ENCODE results near the gene OTOGL.

OTOGL gene

GRCh38 chr12:80273144-80273543, 173.8 kb downstream of the OTOGL start:
- no peak for DNase-seq (ENCODE audit: extremely low read depth, low read depth)
- no peak for TF ChIP-seq CTCF (IDR thresholded peaks at IDR 0.05; ENCODE audit: low read depth, low read length, missing control alignments)
- no peak overlapping the region for H3K4me3 ChIP-seq (replicated peaks; ENCODE audit: low read depth, low read length)

- DNase-seq (ENCODE audit: extremely low read depth, low read depth) = no peak
- TF ChIP-seq CTCF (IDR thresholded peaks at IDR 0.05; ENCODE audit: low read depth, low read length, missing control alignments) = no peak
- no peak overlapping the region for H3K4me3 ChIP-seq (replicated peaks; ENCODE audit: low read depth, low read length)
Observed at GRCh38 chr12:80277732-80278131, 178.4 kb downstream of the OTOGL start.

GRCh38 chr12:80282226-80282625, 182.9 kb downstream of the OTOGL start:
- no peak for TF ChIP-seq CTCF (IDR thresholded peaks at IDR 0.05; ENCODE audit: low read depth, low read length, missing control alignments)
- no peak overlapping the region for H3K4me3 ChIP-seq (replicated peaks; ENCODE audit: low read depth, low read length)
- DNase-seq (ENCODE audit: extremely low read depth, low read depth) = no peak

GRCh38 chr12:80282761-80283160, 183.4 kb downstream of the OTOGL start:
- DNase-seq (ENCODE audit: extremely low read depth, low read depth) = no peak
- H3K4me3 ChIP-seq (replicated peaks; ENCODE audit: low read depth, low read length) = no peak overlapping the region
- no peak for TF ChIP-seq CTCF (IDR thresholded peaks at IDR 0.05; ENCODE audit: low read depth, low read length, missing control alignments)

- no peak overlapping the region for H3K4me3 ChIP-seq (replicated peaks; ENCODE audit: low read depth, low read length)
- no peak for DNase-seq (ENCODE audit: extremely low read depth, low read depth)
- TF ChIP-seq CTCF (IDR thresholded peaks at IDR 0.05; ENCODE audit: low read depth, low read length, missing control alignments) = no peak
Observed at GRCh38 chr12:80291108-80291754, 191.9 kb downstream of the OTOGL start.

- TF ChIP-seq CTCF (IDR thresholded peaks at IDR 0.05; ENCODE audit: low read depth, low read length, missing control alignments) = no peak
- H3K4me3 ChIP-seq (replicated peaks; ENCODE audit: low read depth, low read length) = no peak overlapping the region
- DNase-seq (ENCODE audit: extremely low read depth, low read depth) = no peak
Observed at GRCh38 chr12:80293347-80293746, 194.0 kb downstream of the OTOGL start.

- no peak for DNase-seq (ENCODE audit: extremely low read depth, low read depth)
- TF ChIP-seq CTCF (IDR thresholded peaks at IDR 0.05; ENCODE audit: low read depth, low read length, missing control alignments) = no peak
- no peak overlapping the region for H3K4me3 ChIP-seq (replicated peaks; ENCODE audit: low read depth, low read length)
Observed at GRCh38 chr12:80293759-80294158, 194.4 kb downstream of the OTOGL start.
